Gastrocnemius medialis (tissue), 4 donors: Measurements from ENCODE around the gene ACAD11. TPM values are rescaled to one million over a fixed set of nuclear protein-coding genes. Genes with fewer than 3 reads are reported as not detected.
"Not testable (repeated sequence)": the region's sequence is repeated elsewhere in the genome, so short reads cannot be mapped to it uniquely, and the experiment has no call there.

Source experiments
- ATAC-seq, 2 donors: fragments of 150-250 bp; one replicate each; pipeline ENCODE4 v1.9.1; 2016
- DNase-seq, 2 donors: peaks; one replicate each; pipeline ENCODE4 v3.0.0-alpha.2; 2019
- H3K27ac ChIP-seq, 4 donors: fragments of 200-600 bp; sonication (generic); 1 replicate in 1 of 4; 2 replicates in 3 of 4; pipeline ENCODE4 v1.5.1; 2016 to 2018; ENCODE audit warnings: mild to moderate bottlenecking in 2 of 4, moderate library complexity in 1 of 4
- H3K27me3 ChIP-seq, 3 donors: fragments of 200-600 bp; sonication (generic) in 2 of 3; 1 replicate in 1 of 3; 2 replicates in 2 of 3; pipeline versions ENCODE4 v1.5.1 to v1.6.0; 2016 to 2019; ENCODE audit warnings: mild to moderate bottlenecking in 1 of 3, moderate library complexity in 1 of 3
- H3K36me3 ChIP-seq, 2 donors: fragments of 200-600 bp; sonication (generic) in 1 of 2; one replicate each; pipeline ENCODE4 v1.5.1; 2017 to 2018
- H3K4me1 ChIP-seq, 2 donors: fragments of 200-600 bp; sonication (generic) in 1 of 2; one replicate each; pipeline ENCODE4 v1.5.1; 2016 to 2017; ENCODE audit warnings: mild to moderate bottlenecking in 2 of 2
- H3K4me3 ChIP-seq, 4 donors: fragments of 200-600 bp; sonication (generic) in 3 of 4; 1 replicate in 1 of 4; 2 replicates in 3 of 4; pipeline ENCODE4 v1.5.1; 2016 to 2019; ENCODE audit warnings: mild to moderate bottlenecking in 2 of 4
- H3K9me3 ChIP-seq, 3 donors: fragments of 200-600 bp; sonication (generic) in 2 of 3; 1 replicate in 1 of 3; 2 replicates in 2 of 3; pipeline ENCODE4 v1.5.1; 2016 to 2019
- CTCF ChIP-seq, 5 experiments: fragments of 450-650 bp in 3 of 5; fragments of 200-600 bp in 2 of 5; sonication (generic) in 2 of 5; IDR thresholded peaks in 4 of 5; conservative IDR thresholded peaks in 1 of 5; 1 replicate in 4 of 5; 2 replicates in 1 of 5; pipeline ENCODE4 v1.5.1; 2016 to 2019; ENCODE audit warnings: antibody characterized with exemption in 5 of 5, mild to moderate bottlenecking in 3 of 5, moderate library complexity in 3 of 5
- POLR2A ChIP-seq, 2 donors: fragments of 450-650 bp; IDR thresholded peaks; one replicate each; pipeline ENCODE4 v1.6.1; 2017; ENCODE audit warnings: antibody characterized with exemption in 2 of 2, mild to moderate bottlenecking in 2 of 2, moderate library complexity in 2 of 2
- in situ Hi-C, 4 donors: fragments of 200-750 bp; cut with MboI; loops; one replicate each; pipeline versions ENCODE4 v1.15.0 to v1.8.0; 2017; ENCODE audit warnings: low sequenced_read_pairs in 4 of 4
- intact Hi-C: fragments of 100-400 bp; cut with DNase I; formaldehyde crosslinking; loops from one replicate; pipeline ENCODE4 v1.15.1; 2023; ENCODE audit warnings: low total_unique reads
- total RNA-seq, 4 donors: library from RNA; depleted of rRNA; stranded (reverse); fragments of >200 nt; gene quantifications; one replicate each; pipeline versions ENCODE4 v1.1.0 to v1.2.3, GENCODE V29; 2016

The ACAD11 gene
- total RNA-seq, 4 donors from 2014 or later = 2.2 to 12.4 (median 4.4) TPM

DNA sequence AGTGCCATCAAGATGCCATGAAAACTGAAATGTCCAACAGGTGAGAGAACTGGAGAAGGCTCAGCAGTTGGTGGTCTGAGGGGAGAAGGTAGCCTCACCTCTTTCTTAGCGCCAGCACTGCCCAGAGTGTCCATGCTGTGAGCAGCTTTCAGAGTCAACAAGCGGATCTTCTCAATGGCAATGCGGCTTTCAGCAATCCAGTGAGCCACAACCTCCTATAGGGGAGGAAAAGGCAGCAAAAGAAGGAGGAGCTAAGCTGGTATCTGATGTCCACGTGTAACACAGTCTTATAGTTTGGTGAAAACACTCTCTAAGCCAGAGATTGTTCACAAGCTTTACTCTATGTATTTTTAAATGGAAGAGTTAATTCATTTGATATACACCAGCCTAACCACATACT lies 98.6 kb downstream of the ACAD11 start:
- H3K4me3 ChIP-seq = no peak overlapping the region
- H3K9me3 ChIP-seq = no peaks in the 10 kb centered on the region
- ATAC-seq (no peak), DNase-seq (no peak)
- TF ChIP-seq POLR2A (IDR thresholded peaks at IDR 0.05) = no peak
- TF ChIP-seq CTCF (IDR thresholded peaks at IDR 0.05 in 4 of 5, conservative IDR thresholded peaks at IDR 0.05 in 1 of 5) = no peak
- H3K36me3 ChIP-seq = peaks cover 0 to 24% of the 10 kb centered on the region in 2 donors
- H3K27ac ChIP-seq = no peak overlapping the region
- no peaks in the 10 kb centered on the region for H3K4me1 ChIP-seq
- intact Hi-C loops (no loop called here), in situ Hi-C loops (no loop called here)
- H3K27me3 ChIP-seq = no peaks in the 10 kb centered on the region

DNA sequence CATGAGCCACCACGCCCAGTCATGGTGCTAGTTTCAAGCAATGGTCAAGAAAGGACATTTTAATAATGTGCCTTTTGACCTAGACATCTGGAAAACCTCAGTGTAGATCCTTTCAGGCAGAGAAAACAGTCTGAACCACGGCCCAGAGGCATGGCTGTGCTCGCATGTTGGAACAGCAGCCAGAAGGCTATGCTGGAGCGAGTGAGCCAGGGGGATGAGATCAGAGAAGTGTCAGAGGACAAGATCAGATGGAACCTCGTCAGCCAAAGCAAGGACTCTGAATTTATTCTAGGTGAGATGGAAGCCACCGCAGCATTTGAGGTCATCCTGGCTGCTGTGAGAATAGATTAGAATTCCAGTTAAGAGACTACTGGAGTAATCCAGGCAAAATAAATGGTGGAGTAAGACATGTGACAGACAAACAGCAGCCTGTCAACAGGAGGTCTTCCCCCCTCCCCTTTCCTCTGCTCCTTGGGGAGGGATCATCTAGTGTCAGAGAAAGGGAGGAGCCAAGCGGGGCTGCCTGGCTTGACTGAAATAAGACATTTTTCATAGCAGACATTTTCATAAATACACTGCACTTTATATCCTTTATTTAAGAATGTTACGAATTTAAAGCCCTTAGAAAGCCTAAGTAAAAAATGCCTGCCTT lies 103.0 kb downstream of the ACAD11 start:
- TF ChIP-seq POLR2A (IDR thresholded peaks at IDR 0.05) (no peak), CTCF (IDR thresholded peaks at IDR 0.05 in 4 of 5, conservative IDR thresholded peaks at IDR 0.05 in 1 of 5) (no peak)
- DNase-seq (peak in 1 of 2 donors; percentile 42), ATAC-seq (peak; percentile 54 to 56)
- intact Hi-C loops (no loop called here), in situ Hi-C loops (no loop called here)
- Histone ChIP-seq H3K27me3 (no peaks in the 10 kb centered on the region), H3K27ac (peak overlapping the region in 2 of 4 donors; percentile 15), H3K4me3 (no peak overlapping the region), H3K4me1 (no peaks in the 10 kb centered on the region), H3K9me3 (no peaks in the 10 kb centered on the region), H3K36me3 (peaks cover 0 to 24% of the 10 kb centered on the region in 2 donors)

DNA sequence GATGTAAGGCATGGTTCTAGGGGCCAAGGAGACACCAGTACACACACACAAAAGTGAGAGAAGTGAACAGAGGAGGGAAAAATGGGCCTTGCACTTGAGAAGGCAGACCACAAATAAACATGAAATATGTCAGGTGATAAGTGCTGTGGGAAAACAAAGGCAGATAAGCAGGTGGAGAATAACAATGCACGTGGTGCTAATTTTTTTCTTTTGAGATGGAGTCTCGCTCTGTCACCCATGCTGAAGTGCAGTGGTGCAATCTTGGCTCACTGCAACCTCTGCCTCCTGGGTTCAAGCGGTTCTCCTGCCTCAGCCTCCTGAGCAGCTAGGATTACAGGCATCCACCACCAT lies 103.6 kb downstream of the ACAD11 start:
- H3K9me3 ChIP-seq, H3K4me1 ChIP-seq, H3K4me3 ChIP-seq, H3K27ac ChIP-seq, in situ Hi-C loops, H3K27me3 ChIP-seq, intact Hi-C loops, DNase-seq, ATAC-seq: not testable (repeated sequence)
- H3K36me3 ChIP-seq = peaks cover 0 to 18% of the 10 kb centered on the region in 2 donors

GRCh38 chr3:132555306-132556035 lies 104.1 kb downstream of the ACAD11 start:
- no peak for DNase-seq
- Histone ChIP-seq H3K36me3 (peaks cover 0 to 15% of the 10 kb centered on the region in 2 donors), H3K4me3 (no peak overlapping the region), H3K27me3 (no peaks in the 10 kb centered on the region), H3K9me3 (no peaks in the 10 kb centered on the region), H3K4me1 (peaks cover 2 to 3% of the 10 kb centered on the region in 2 donors), H3K27ac (no peak overlapping the region)
- intact Hi-C loops (no loop called here), in situ Hi-C loops (no loop called here)
- no peak for ATAC-seq
- TF ChIP-seq CTCF (IDR thresholded peaks at IDR 0.05 in 4 of 5, conservative IDR thresholded peaks at IDR 0.05 in 1 of 5) (no peak), POLR2A (IDR thresholded peaks at IDR 0.05) (no peak)

DNA sequence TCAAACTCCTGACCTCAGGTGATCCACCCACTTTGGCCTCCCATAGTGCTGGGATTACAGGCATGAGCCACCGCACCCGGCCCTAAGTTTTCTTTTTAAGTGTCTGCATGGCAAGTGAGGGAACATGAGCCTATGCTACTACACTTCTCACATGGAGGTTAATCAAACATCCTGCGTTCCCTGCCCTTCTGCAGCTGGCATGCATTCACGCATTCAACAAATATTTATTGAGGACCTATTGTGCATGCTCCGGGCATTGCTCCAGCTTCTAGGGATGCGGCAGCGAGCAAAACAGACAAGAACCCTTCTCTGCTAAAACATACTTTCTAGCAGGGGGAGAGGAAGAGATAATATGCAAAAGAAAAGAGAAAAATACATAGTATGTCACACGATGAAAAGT lies 105.2 kb downstream of the ACAD11 start:
- no peak for ATAC-seq
- H3K9me3 ChIP-seq = no peaks in the 10 kb centered on the region
- no peak overlapping the region for H3K27ac ChIP-seq
- H3K36me3 ChIP-seq = peaks cover 0 to 13% of the 10 kb centered on the region in 2 donors
- in situ Hi-C loops = no loop called here
- TF ChIP-seq CTCF (IDR thresholded peaks at IDR 0.05 in 4 of 5, conservative IDR thresholded peaks at IDR 0.05 in 1 of 5) (no peak), POLR2A (IDR thresholded peaks at IDR 0.05) (no peak)
- no peak for DNase-seq
- H3K4me1 ChIP-seq = peaks cover 3 to 6% of the 10 kb centered on the region in 2 donors
- H3K27me3 ChIP-seq = no peaks in the 10 kb centered on the region
- no peak overlapping the region for H3K4me3 ChIP-seq
- intact Hi-C loops = no loop called here
